ENCODE results near the gene MRE11. TPM values are rescaled to one million over a fixed set of nuclear protein-coding genes. Genes with fewer than 3 reads are reported as not detected.

Gene MRE11
- polyA plus RNA-seq, 4 donors, result 20.4 to 29.3 (median 28.5) TPM

Other genes starting within 250 kb of the MRE11 start
- gene IZUMO1R, start 189.3 kb downstream of the MRE11 start, polyA plus RNA-seq (ENCODE audit: insufficient read length in 4 of 4), result not detected
- under 1 TPM; 0.65 to 0.93 (median 0.70) TPM for gene GPR83, start 92.4 kb downstream of the MRE11 start, polyA plus RNA-seq (ENCODE audit: insufficient read length in 4 of 4)
- gene ANKRD49, start 140 bp upstream of the MRE11 start, polyA plus RNA-seq (ENCODE audit: insufficient read length in 4 of 4), result 10 to 100 TPM; 16.2 to 33.7 (median 24.9) TPM
- gene C11orf97, start 18.6 kb upstream of the MRE11 start, polyA plus RNA-seq (ENCODE audit: insufficient read length in 4 of 4), result not detected
- 1 to 10 TPM; 5.2 to 7.1 (median 5.6) TPM for gene FUT4, start 50.1 kb upstream of the MRE11 start, polyA plus RNA-seq (ENCODE audit: insufficient read length in 4 of 4)
- gene PIWIL4, start 73.5 kb upstream of the MRE11 start, polyA plus RNA-seq (ENCODE audit: insufficient read length in 4 of 4), result 1 to 10 TPM; 3.8 to 5.0 (median 4.3) TPM

All from left renal pelvis (tissue), 4 donors.